HepG2 (cell line): ENCODE data around the gene PAK3.

Experiments used
- AHR ChIP-seq: IDR thresholded peaks from 2 replicates; pipeline ENCODE4 v1.6.1; 2018; ENCODE audit warnings: missing genetic modification reagents, missing compliant biosample characterization
- ESRRA ChIP-seq: sonication (generic); formaldehyde crosslinking; IDR thresholded peaks from 2 replicates; pipeline ENCODE4 v1.5.1; 2020; ENCODE audit warnings: mild to moderate bottlenecking, low read depth, missing genetic modification reagents
- EZH2 ChIP-seq: conservative IDR thresholded peaks from 2 replicates; pipeline ENCODE4 v1.6.1; 2012; ENCODE audit warnings: mild to moderate bottlenecking, low read depth, low read length, moderate library complexity
- JUN ChIP-seq: sonication (generic); formaldehyde crosslinking; IDR thresholded peaks from 2 replicates; pipeline ENCODE4 v1.4.0; 2020; ENCODE audit warnings: mild to moderate bottlenecking, missing genetic modification reagents
- NR1H2 ChIP-seq: sonication (generic); formaldehyde crosslinking; IDR thresholded peaks from 2 replicates; pipeline ENCODE4 v1.8.1; 2022; ENCODE audit warnings: low read depth, missing genetic modification reagents, borderline replicate concordance
- NR2C2 ChIP-seq: sonication (generic); formaldehyde crosslinking; IDR thresholded peaks from 2 replicates; pipeline ENCODE4 v1.4.0; 2020; ENCODE audit warnings: missing genetic modification reagents, mild to moderate bottlenecking, moderate library complexity, borderline replicate concordance
- POLR2A ChIP-seq, 2 experiments: IDR thresholded peaks; 2 replicates each; pipeline ENCODE4 v1.6.1; 2011; ENCODE audit warnings: low read depth in 2 of 2, low read length in 2 of 2, mild to moderate bottlenecking in 1 of 2, moderate library complexity in 1 of 2; ENCODE audit not compliant: insufficient read depth in 1 of 2
- RFX1 ChIP-seq: fragments of 450-650 bp; IDR thresholded peaks from 2 replicates; pipeline ENCODE4 v1.6.1; 2017
- ZNF124 ChIP-seq: sonication (generic); formaldehyde crosslinking; IDR thresholded peaks from 2 replicates; pipeline ENCODE4 v1.4.0; 2020; ENCODE audit warnings: missing genetic modification reagents
- TF ChIP-seq, protein P1 (sequence below): IDR thresholded peaks from 2 replicates; pipeline ENCODE4 v1.6.1; 2012; ENCODE audit warnings: low read length, improper control_type of control experiment

DNA sequence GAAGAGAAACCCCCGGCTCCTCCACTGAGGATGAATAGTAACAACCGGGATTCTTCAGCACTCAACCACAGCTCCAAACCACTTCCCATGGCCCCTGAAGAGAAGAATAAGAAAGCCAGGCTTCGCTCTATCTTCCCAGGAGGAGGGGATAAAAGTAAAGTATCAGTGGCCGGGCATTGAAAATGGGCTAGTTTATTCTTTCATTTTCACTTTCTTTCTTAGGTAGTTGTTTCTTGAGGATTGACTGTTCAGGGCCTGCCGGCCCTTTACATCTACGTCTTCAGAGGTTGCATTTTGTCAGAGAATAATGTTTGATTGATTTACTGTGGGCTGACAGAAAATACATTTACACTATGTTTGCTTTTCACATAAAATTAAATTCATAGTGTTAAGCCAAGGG, 27.1 kb downstream of the PAK3 start:
- TF ChIP-seq NR1H2 (no peak), AHR (CRISPR knock-in tag) (no peak), EZH2 (no peak), NR2C2 (CRISPR knock-in tag) (no peak), ZNF124 (CRISPR knock-in tag) (no peak), POLR2A (IDR thresholded peaks at IDR 0.05; ENCODE audit: insufficient read depth in 1 of 2, low read depth in 2 of 2, low read length in 2 of 2) (no peak), JUN (CRISPR knock-in tag) (no peak), RFX1 (no peak), ESRRA (no peak)
- TF ChIP-seq, protein P1, sequence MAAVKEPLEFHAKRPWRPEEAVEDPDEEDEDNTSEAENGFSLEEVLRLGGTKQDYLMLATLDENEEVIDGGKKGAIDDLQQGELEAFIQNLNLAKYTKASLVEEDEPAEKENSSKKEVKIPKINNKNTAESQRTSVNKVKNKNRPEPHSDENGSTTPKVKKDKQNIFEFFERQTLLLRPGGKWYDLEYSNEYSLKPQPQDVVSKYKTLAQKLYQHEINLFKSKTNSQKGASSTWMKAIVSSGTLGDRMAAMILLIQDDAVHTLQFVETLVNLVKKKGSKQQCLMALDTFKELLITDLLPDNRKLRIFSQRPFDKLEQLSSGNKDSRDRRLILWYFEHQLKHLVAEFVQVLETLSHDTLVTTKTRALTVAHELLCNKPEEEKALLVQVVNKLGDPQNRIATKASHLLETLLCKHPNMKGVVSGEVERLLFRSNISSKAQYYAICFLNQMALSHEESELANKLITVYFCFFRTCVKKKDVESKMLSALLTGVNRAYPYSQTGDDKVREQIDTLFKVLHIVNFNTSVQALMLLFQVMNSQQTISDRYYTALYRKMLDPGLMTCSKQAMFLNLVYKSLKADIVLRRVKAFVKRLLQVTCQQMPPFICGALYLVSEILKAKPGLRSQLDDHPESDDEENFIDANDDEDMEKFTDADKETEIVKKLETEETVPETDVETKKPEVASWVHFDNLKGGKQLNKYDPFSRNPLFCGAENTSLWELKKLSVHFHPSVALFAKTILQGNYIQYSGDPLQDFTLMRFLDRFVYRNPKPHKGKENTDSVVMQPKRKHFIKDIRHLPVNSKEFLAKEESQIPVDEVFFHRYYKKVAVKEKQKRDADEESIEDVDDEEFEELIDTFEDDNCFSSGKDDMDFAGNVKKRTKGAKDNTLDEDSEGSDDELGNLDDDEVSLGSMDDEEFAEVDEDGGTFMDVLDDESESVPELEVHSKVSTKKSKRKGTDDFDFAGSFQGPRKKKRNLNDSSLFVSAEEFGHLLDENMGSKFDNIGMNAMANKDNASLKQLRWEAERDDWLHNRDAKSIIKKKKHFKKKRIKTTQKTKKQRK = no peak
